ENCODE measurements around the gene CYTH4. TPM values are rescaled to one million over a fixed set of nuclear protein-coding genes. Genes with fewer than 3 reads are reported as not detected.

CYTH4 gene
- total RNA-seq, 4 donors from 2014 or later = 1.4 to 13.1 (median 3.0) TPM

GRCh38 chr22:37273846-37274225 lies 8.5 kb upstream of the CYTH4 start:
- TF ChIP-seq POLR2A (IDR thresholded peaks at IDR 0.05) (no peak), CTCF (IDR thresholded peaks at IDR 0.05) (no peak)
- no peak overlapping the region for H3K4me3 ChIP-seq (ENCODE audit: low read depth, poor library complexity, severe bottlenecking)
- DNase-seq (ENCODE audit: low spot score in 2 of 2) = no peak
- 63 to 64% methylated on average over 8 of the region's 8 CpGs for WGBS, 2 donors
- intact Hi-C loops (cut with DNase I; ENCODE audit: low total_unique reads) = no loop called here

GRCh38 chr22:37274380-37274862 lies 7.9 kb upstream of the CYTH4 start:
- DNase-seq (ENCODE audit: low spot score in 2 of 2) = peak; percentile 37 to 90
- no peak overlapping the region for H3K4me3 ChIP-seq (ENCODE audit: low read depth, poor library complexity, severe bottlenecking)
- WGBS, 2 donors = 67 to 75% methylated on average over 12 of the region's 12 CpGs
- intact Hi-C loops (cut with DNase I; ENCODE audit: low total_unique reads) = no loop called here
- no peak for TF ChIP-seq POLR2A (IDR thresholded peaks at IDR 0.05)
- no peak for TF ChIP-seq CTCF (IDR thresholded peaks at IDR 0.05)

- WGBS, 2 donors = 82 to 87% methylated on average over 11 of the region's 11 CpGs
- no peak overlapping the region for H3K4me3 ChIP-seq (ENCODE audit: low read depth, poor library complexity, severe bottlenecking)
- intact Hi-C loops (cut with DNase I; ENCODE audit: low total_unique reads) = no loop called here
- TF ChIP-seq CTCF (IDR thresholded peaks at IDR 0.05) (no peak), POLR2A (IDR thresholded peaks at IDR 0.05) (no peak)
- DNase-seq (ENCODE audit: low spot score in 2 of 2) = no peak
Measured at GRCh38 chr22:37275134-37275533, 7.2 kb upstream of the CYTH4 start.

GRCh38 chr22:37275622-37276021 lies 6.7 kb upstream of the CYTH4 start:
- intact Hi-C loops (cut with DNase I; ENCODE audit: low total_unique reads) = no loop called here
- H3K4me3 ChIP-seq (ENCODE audit: low read depth, poor library complexity, severe bottlenecking) = no peak overlapping the region
- TF ChIP-seq POLR2A (IDR thresholded peaks at IDR 0.05) (no peak), CTCF (IDR thresholded peaks at IDR 0.05) (no peak)
- 74 to 87% methylated on average over 5 of the region's 5 CpGs for WGBS, 2 donors
- no peak for DNase-seq (ENCODE audit: low spot score in 2 of 2)

GRCh38 chr22:37276776-37277175 lies 5.5 kb upstream of the CYTH4 start:
- no peak overlapping the region for H3K4me3 ChIP-seq (ENCODE audit: low read depth, poor library complexity, severe bottlenecking)
- intact Hi-C loops (cut with DNase I; ENCODE audit: low total_unique reads) = no loop called here
- DNase-seq (ENCODE audit: low spot score in 2 of 2) = no peak
- 62 to 74% methylated on average over 2 of the region's 2 CpGs for WGBS, 2 donors
- TF ChIP-seq POLR2A (IDR thresholded peaks at IDR 0.05) = no peak
- no peak for TF ChIP-seq CTCF (IDR thresholded peaks at IDR 0.05)

GRCh38 chr22:37277384-37277783 lies 4.9 kb upstream of the CYTH4 start:
- intact Hi-C loops (cut with DNase I; ENCODE audit: low total_unique reads) = no loop called here
- 76 to 80% methylated on average over 11 of the region's 11 CpGs for WGBS, 2 donors

More at GRCh38 chr22:37277384-37277783, 4.9 kb upstream of the CYTH4 start:
- TF ChIP-seq POLR2A (IDR thresholded peaks at IDR 0.05) = no peak
- TF ChIP-seq CTCF (IDR thresholded peaks at IDR 0.05) = no peak
- no peak for DNase-seq (ENCODE audit: low spot score in 2 of 2)
- no peak overlapping the region for H3K4me3 ChIP-seq (ENCODE audit: low read depth, poor library complexity, severe bottlenecking)

All from lower leg skin (tissue), 4 donors.